Fibroblast of skin of back (primary cell): ENCODE measurements around the gene RASSF5.
"Not testable (repeated sequence)": the region's sequence is repeated elsewhere in the genome, so short reads cannot be mapped to it uniquely, and the experiment has no call there.

Experiments used
- DNase-seq: peaks from one replicate; pipeline ENCODE4 v3.0.0-alpha.2; 2013

The RASSF5 gene

GRCh38 chr1:206477110-206477509 lies 30.2 kb upstream of the RASSF5 start:
- no peak for DNase-seq

- DNase-seq, result no peak
Observed at GRCh38 chr1:206477581-206478380, 29.6 kb upstream of the RASSF5 start.

DNA sequence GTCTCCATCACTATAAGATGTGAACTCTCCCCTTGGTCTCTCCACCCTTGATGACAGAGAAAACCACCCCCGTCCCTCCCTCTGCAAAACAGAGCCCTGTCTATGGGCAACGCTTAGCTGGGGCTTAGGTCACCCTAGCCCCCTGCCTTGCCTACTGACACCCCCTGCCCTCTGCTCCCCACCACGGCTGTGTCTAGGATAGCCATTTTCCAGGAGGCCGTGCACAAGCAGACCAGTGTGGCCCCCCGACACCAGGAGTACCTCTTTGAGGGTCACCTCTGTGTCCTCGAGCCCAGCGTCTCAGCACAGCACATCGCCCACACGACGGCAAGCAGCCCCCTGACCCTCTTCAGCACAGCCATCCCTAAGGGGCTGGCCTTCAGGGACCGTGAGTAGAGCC lies 28.6 kb upstream of the RASSF5 start:
- no peak for DNase-seq

DNA sequence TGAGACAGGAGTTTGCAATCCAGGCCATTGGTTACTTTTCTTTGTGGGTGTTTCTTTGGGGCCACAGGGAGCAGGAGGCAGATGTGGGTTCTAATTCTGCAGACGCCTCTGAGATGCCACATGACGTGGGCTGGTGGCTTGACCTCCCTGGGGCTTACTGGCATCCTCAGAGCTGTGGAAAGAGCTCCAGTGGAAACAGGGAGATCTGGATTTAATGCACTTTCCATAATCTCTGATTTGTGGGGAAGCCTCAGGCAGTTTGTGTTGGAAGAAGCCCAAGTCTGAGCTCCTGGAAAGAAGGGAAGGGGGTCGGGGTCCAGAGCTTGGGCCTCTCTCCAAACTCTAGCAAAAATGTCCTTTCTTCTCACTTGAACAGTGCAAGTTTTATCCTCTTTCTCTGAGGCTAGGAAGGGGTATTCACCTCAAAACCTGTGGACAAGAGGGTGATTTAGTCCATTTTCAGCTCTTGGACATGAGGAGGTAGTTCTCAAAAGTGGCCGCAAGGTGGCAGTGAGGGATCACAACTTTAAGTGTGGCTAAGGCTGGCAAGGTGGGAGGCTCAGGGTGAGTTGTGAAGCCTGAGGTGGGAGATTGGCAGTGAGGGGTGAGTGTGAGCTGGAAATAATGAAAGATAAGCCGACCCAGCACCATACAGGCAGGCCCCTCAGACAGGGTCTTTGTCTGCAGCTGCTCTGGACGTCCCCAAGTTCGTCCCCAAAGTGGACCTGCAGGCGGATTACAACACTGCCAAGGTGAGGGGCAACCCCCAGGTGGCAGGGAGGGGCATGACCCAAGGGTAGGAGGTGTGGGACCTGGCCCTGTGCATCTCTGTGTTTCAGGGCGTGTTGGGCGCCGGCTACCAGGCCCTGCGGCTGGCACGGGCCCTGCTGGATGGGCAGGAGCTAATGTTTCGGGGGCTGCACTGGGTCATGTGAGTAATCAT lies 27.9 kb upstream of the RASSF5 start:
- DNase-seq, result peak; percentile 71

GRCh38 chr1:206480211-206480610 lies 27.1 kb upstream of the RASSF5 start:
- no peak for DNase-seq

- DNase-seq, result no peak
Observed at GRCh38 chr1:206482611-206483010, 24.7 kb upstream of the RASSF5 start.

DNA sequence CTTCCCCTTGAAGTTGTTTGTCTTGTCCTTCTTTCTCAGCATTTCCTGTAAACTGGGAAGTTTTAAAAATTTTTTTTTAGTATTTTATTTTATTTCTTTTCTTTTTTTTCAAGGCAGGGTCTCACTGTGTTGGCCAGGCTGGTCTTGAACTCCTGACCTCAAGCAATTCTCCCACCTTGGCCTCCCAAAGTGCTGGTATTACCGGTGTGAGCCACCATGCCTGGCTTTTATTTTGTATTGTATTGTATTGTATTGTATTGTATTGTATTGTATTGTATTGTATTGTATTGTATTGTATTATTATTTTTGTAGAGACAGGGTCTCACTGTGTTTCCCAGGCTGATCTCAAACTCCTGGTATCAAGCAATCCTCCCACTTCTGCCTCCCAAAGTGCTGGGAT lies 23.5 kb upstream of the RASSF5 start:
- DNase-seq, result not testable (repeated sequence)

DNA sequence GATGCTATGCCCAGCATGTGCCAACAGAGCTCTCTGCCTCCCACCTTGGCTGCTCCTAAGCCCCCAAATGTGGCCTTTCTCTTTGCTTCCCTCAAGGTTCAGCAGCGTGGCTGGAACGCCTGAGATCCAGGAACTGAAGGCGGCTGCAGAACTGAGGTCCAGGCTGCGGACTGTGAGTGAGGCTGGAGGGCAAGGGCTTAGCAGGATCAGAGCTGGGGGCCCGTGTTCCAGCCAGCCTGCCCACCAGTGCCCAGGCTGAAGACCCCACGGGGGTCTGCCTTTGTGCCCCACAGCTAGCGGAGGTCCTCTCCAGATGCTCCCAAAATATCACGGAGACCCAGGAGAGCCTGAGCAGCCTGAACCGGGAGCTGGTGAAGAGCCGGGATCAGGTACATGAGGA lies 22.4 kb upstream of the RASSF5 start:
- DNase-seq, result no peak

DNA sequence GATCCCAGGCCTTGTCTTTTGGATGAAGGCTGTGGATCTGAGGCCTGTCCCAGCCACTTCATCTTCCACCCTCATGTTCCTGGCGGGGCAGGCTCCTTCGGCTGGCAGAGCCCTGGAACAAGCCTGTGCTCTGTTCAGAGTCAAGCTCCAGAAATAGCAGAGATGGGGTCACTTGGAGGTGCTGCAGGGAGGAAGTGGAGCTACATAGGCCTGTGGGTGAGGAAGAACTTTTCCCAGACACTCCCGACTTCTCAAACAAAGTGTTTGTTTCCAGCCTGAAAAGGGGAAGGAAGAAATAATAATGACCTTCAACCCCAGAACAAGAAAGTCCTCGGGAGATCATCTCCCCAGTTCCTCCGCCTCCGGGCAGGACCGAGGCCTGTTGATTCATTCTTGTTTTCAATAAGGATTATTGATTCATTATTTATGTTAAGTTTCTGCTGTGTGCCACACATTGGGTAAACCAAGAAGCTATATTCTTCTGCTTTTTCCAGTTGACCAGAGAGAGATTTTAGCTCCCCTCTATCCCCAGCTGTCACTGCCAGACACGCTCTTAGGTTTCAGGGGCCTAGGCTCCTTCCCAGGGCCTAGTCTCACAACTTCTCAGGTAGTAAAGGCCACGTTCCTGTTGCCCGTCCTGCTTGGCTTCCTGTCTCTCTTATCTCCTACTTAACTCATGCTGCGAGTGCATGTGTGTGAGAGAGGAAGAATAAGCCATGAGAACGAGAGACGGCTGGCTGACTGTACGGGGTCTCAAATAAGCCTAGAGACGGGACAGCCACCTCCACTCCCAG lies 20.1 kb upstream of the RASSF5 start:
- no peak for DNase-seq

- no peak for DNase-seq
Observed at GRCh38 chr1:206487970-206488369, 19.4 kb upstream of the RASSF5 start.

DNA sequence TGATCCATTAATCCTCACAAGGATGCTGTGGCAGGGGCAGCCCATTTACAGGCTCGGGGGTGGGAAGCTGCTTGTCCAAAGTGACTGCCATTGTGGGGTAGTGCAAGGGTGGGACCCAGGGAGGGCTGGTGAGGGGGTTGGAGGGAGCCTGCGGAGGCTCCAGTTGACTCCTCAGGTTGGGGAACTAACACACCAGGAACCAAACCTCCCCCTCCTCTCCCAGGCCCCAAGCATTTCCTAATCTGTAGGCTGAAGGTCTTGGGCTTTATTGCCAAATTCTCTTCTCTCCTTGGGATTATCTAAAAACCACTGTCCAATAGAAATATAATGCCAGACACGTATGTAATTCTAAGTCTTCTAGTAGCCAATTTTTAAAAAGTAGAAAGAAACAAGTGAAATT lies 18.9 kb upstream of the RASSF5 start:
- DNase-seq, result no peak

- DNase-seq, result peak; percentile 64
Observed at GRCh38 chr1:206489980-206490770, 17.2 kb upstream of the RASSF5 start.

GRCh38 chr1:206490771-206491405 lies 16.4 kb upstream of the RASSF5 start:
- DNase-seq, result peak; percentile 50

GRCh38 chr1:206491616-206492015 lies 15.7 kb upstream of the RASSF5 start:
- DNase-seq, result no peak

DNA sequence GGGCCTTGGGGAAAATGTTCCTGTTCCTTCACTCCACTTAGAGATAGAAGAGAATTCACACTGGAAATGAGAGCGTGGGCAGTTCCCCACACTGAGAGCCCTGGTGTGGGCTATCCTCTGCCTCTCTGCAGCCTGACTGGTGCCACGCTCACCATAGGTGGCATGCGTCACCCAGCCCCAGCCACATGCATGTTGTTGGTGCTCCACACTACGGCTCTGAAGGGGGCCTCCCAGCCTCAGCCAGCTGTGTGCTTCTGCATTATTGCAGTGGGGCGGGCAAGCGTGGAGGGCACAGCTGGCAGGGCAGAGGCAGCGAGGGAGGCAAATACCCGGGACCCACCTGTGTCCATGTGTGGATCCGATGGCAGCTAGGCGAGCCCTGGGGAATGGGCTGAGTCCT lies 14.7 kb upstream of the RASSF5 start:
- DNase-seq, result no peak

DNA sequence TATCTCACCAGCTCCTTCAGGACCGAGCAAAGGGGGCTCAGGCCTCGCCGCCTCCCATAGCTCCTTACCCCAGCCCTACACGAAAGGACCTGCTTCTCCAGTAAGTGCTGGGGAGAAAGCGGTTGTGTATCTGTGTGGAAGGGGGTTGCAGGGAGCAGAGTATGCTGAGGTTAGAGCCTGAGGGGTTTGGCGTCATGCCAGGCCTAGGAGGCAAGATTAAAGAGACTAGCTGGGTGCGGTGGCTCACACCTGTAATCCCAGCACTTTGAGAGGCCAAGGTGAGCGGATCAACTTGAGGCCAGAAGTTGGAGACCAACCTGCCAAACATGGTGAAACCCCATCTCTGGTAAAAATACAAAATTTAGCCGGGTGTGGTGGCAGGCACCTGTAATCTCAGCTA lies 14.1 kb upstream of the RASSF5 start:
- no peak for DNase-seq

- no peak for DNase-seq
Observed at GRCh38 chr1:206495011-206495461, 12.3 kb upstream of the RASSF5 start.

DNA sequence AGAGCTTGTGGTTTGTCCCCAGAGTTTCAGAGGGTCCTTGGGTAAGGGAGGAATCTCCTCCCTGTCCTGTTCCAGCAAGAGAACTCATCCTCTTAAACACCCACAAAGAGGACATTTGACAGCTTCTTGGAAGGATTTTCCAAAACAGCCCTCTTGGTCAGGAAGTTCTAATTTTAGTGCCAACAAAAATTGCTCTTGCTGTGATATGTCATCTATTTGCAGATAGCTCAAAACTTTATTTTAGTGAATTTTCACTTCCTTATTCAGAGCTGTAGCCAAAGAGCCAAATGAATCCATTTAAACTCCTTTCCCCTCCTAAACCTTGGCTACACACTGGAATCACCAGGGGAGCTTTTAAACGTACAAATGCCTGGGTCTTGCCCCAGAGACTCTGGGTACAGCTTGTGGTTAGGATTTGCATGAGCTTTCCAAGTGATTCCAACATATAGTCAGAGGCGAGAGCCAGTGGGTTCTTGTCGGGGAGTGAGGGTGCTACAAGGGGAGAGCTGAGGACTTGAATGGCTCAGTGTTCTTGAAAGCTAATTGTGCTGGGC lies 11.8 kb upstream of the RASSF5 start:
- peak; percentile 20 for DNase-seq

DNA sequence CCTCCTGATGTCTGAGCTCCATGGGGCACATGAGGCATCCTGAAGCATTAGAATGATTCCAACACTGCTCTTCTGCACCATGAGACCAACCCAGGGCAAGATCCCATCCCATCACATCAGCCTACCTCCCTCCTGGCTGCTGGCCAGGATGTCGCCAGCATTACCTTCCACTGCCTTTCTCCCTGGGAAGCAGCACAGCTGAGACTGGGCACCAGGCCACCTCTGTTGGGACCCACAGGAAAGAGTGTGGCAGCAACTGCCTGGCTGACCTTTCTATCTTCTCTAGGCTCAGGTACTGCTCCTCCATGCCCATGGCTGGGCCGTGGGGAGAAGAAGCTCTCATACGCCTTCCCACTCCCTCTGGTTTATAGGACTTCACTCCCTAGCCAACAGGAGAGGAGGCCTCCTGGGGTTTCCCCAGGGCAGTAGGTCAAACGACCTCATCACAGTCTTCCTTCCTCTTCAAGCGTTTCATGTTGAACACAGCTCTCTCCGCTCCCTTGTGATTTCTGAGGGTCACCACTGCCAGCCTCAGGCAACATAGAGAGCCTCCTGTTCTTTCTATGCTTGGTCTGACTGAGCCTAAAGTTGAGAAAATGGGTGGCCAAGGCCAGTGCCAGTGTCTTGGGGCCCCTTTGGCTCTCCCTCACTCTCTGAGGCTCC lies 11.1 kb upstream of the RASSF5 start:
- no peak for DNase-seq

DNA sequence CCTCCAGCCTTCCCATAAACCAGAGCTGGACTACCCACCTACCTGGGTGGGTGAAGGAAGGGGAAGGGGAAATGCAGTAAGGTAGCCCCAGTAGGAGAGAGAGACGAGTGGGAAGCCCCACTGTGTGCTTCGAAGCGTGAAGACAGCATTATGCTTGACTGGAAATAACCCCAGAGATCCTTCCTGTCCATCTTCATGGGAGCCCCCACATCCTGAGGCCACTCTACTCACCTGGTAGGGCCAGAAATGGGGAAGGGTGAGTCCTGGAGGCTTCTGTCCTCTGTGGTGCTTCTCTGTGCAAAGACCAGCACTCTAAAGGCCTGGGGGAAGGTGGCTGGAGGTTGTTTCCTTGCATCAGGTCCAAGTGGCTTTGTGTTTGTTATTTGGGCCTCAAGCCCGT lies 10.0 kb upstream of the RASSF5 start:
- no peak for DNase-seq

DNA sequence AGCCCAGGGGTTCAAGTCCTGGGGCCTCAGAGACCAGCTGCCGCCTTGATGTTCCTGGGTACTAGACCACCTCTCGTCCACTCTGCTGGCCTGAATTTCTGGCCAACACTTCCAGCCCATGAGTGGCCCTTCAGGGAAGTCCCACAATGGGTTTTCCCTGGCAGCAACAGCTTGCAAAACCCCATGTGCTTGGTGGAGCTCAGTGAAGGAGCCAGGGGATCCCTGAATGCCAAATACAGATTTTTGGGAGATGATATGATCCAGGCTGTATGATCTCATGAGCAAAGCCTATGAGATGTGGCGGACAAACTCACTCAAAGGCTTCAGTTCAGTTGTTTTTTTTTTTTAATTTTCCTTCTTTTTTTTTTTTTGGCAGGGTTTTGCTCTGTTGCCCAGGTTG lies 9.6 kb upstream of the RASSF5 start:
- no peak for DNase-seq
